SK-N-SH treated with all-trans-retinoic acid at 6 μM for 48 hours (cell line): ENCODE measurements around the gene CHAF1B.
"Not testable (repeated sequence)": the region's sequence is repeated elsewhere in the genome, so short reads cannot be mapped to it uniquely, and the experiment has no call there.

ENCODE experiments used
- ATAC-seq: fragments of 200-7000 bp; cut with Tn5 transposase; 3 replicates; pipeline ENCODE4 v1.9.1; 2020; ENCODE audit warnings: mild to moderate bottlenecking, moderate library complexity
- ARNTL ChIP-seq: fragments of 450-650 bp; formaldehyde crosslinking; IDR thresholded peaks from 2 replicates; pipeline ENCODE4 v1.5.0; 2020; ENCODE audit warnings: low read depth, mild to moderate bottlenecking, moderate library complexity, borderline replicate concordance
- BACH2 ChIP-seq: fragments of 250-450 bp; sonication (Bioruptor Pico); IDR thresholded peaks from 2 replicates; pipeline ENCODE4 v1.9.0; 2021; ENCODE audit warnings: mild to moderate bottlenecking, borderline replicate concordance
- CREB5 ChIP-seq: fragments of 250-450 bp; sonication (Bioruptor Pico); IDR thresholded peaks from 2 replicates; pipeline ENCODE4 v1.5.1; 2020; ENCODE audit warnings: low read depth, mild to moderate bottlenecking, moderate library complexity
- CSDC2 ChIP-seq: fragments of 250-450 bp; sonication (Bioruptor Pico); IDR thresholded peaks from 2 replicates; pipeline ENCODE4 v1.5.0; 2020; ENCODE audit warnings: mild to moderate bottlenecking, moderate library complexity
- CSRNP3 ChIP-seq: fragments of 250-450 bp; sonication (Bioruptor Pico); IDR thresholded peaks from 2 replicates; pipeline ENCODE4 v1.5.1; 2021; ENCODE audit warnings: mild to moderate bottlenecking, moderate library complexity
- ESRRG ChIP-seq: fragments of 250-450 bp; sonication (Bioruptor Pico); IDR thresholded peaks from 2 replicates; pipeline ENCODE4 v1.6.1; 2021; ENCODE audit warnings: mild to moderate bottlenecking
- GLIS3 ChIP-seq: fragments of 250-450 bp; sonication (Bioruptor Pico); IDR thresholded peaks from 2 replicates; pipeline ENCODE4 v1.5.0; 2020; ENCODE audit warnings: mild to moderate bottlenecking, moderate library complexity
- ISL1 ChIP-seq: fragments of 250-450 bp; sonication (Bioruptor Pico); IDR thresholded peaks from 2 replicates; pipeline ENCODE4 v2.1.2; 2022; ENCODE audit warnings: mild to moderate bottlenecking, moderate library complexity
- OSR1 ChIP-seq: fragments of 250-450 bp; sonication (Bioruptor Pico); IDR thresholded peaks from 2 replicates; pipeline ENCODE4 v1.8.0; 2022; ENCODE audit warnings: moderate library complexity, mild to moderate bottlenecking, inconsistent platforms
- PATZ1 ChIP-seq: fragments of 250-450 bp; sonication (Bioruptor Pico); IDR thresholded peaks from 2 replicates; pipeline ENCODE4 v1.8.0; 2020; ENCODE audit warnings: mild to moderate bottlenecking, moderate library complexity, borderline replicate concordance
- POU6F1 ChIP-seq: fragments of 250-450 bp; sonication (Bioruptor Pico); IDR thresholded peaks from 2 replicates; pipeline ENCODE4 v1.8.0; 2021; ENCODE audit warnings: low read depth, mild to moderate bottlenecking, moderate library complexity, borderline replicate concordance
- PPARA ChIP-seq: fragments of 250-450 bp; sonication (Bioruptor Pico); IDR thresholded peaks from 2 replicates; pipeline ENCODE4 v1.5.0; 2020; ENCODE audit warnings: mild to moderate bottlenecking, borderline replicate concordance
- RARB ChIP-seq: fragments of 250-450 bp; sonication (Bioruptor Pico); IDR thresholded peaks from 2 replicates; pipeline ENCODE4 v1.8.0; 2021; ENCODE audit warnings: mild to moderate bottlenecking, moderate library complexity
- TCF4 ChIP-seq: fragments of 250-450 bp; sonication (Bioruptor Pico); IDR thresholded peaks from 2 replicates; pipeline ENCODE4 v1.8.0; 2021; ENCODE audit warnings: mild to moderate bottlenecking, moderate library complexity, borderline replicate concordance
- TOX ChIP-seq: fragments of 250-450 bp; sonication (Bioruptor Pico); IDR thresholded peaks from 2 replicates; pipeline ENCODE4 v1.8.0; 2021; ENCODE audit warnings: mild to moderate bottlenecking, moderate library complexity, borderline replicate concordance
- TSHZ2 ChIP-seq: fragments of 250-450 bp; sonication (Bioruptor Pico); IDR thresholded peaks from 2 replicates; pipeline ENCODE4 v1.5.0; 2020; ENCODE audit warnings: mild to moderate bottlenecking, moderate library complexity
- ZC3H10 ChIP-seq: fragments of 250-450 bp; sonication (Bioruptor Pico); IDR thresholded peaks from 2 replicates; pipeline ENCODE4 v1.5.1; 2021; ENCODE audit warnings: mild to moderate bottlenecking, moderate library complexity
- ZFP3 ChIP-seq: fragments of 250-450 bp; sonication (Bioruptor Pico); IDR thresholded peaks from 2 replicates; pipeline ENCODE4 v1.5.0; 2020; ENCODE audit warnings: mild to moderate bottlenecking, moderate library complexity
- ZFP30 ChIP-seq: fragments of 450-650 bp; formaldehyde crosslinking; IDR thresholded peaks from 2 replicates; pipeline ENCODE4 v1.5.0; 2022; ENCODE audit warnings: mild to moderate bottlenecking, moderate library complexity
- ZNF565 ChIP-seq: fragments of 450-650 bp; formaldehyde crosslinking; conservative IDR thresholded peaks from 2 replicates; pipeline ENCODE4 v1.5.0; 2020; ENCODE audit warnings: low read depth, mild to moderate bottlenecking, moderate library complexity
- ZNF70 ChIP-seq: fragments of 450-650 bp; formaldehyde crosslinking; IDR thresholded peaks from 2 replicates; pipeline ENCODE4 v1.5.0; 2020; ENCODE audit warnings: mild to moderate bottlenecking, moderate library complexity
- ZNF8 ChIP-seq: fragments of 450-650 bp; formaldehyde crosslinking; IDR thresholded peaks from 2 replicates; pipeline ENCODE4 v1.5.0; 2020; ENCODE audit warnings: mild to moderate bottlenecking, moderate library complexity

CHAF1B gene

GRCh38 chr21:36397606-36398005, 12.4 kb downstream of the CHAF1B start:
- ATAC-seq = no peak

GRCh38 chr21:36399736-36400135, 14.5 kb downstream of the CHAF1B start:
- ATAC-seq = not testable (repeated sequence)

More at GRCh38 chr21:36397606-36398005, 12.4 kb downstream of the CHAF1B start:
- TF ChIP-seq CSRNP3 (CRISPR knock-in tag) (no peak), ZNF8 (CRISPR knock-in tag) (no peak), ESRRG (no peak), TCF4 (CRISPR knock-in tag) (no peak), RARB (CRISPR knock-in tag) (no peak), TOX (no peak), CREB5 (CRISPR knock-in tag) (no peak), TSHZ2 (CRISPR knock-in tag) (no peak), OSR1 (CRISPR knock-in tag) (no peak), ZFP30 (CRISPR knock-in tag) (no peak), ZC3H10 (CRISPR knock-in tag) (no peak), PPARA (CRISPR knock-in tag) (no peak), POU6F1 (no peak), ZNF565 (CRISPR knock-in tag) (no peak), GLIS3 (no peak), ISL1 (CRISPR knock-in tag) (no peak), ARNTL (CRISPR knock-in tag) (no peak), CSDC2 (CRISPR knock-in tag) (no peak), ZNF70 (no peak)
- TF ChIP-seq, all 23 proteins: peak for 0

GRCh38 chr21:36400719-36401118, 15.5 kb downstream of the CHAF1B start:
- ATAC-seq = no peak
- TF ChIP-seq ZNF8 (CRISPR knock-in tag) (no peak), ISL1 (CRISPR knock-in tag) (no peak), OSR1 (CRISPR knock-in tag) (no peak), TCF4 (CRISPR knock-in tag) (no peak), RARB (CRISPR knock-in tag) (no peak), TSHZ2 (CRISPR knock-in tag) (no peak), TOX (no peak), PATZ1 (no peak), ARNTL (CRISPR knock-in tag) (no peak), POU6F1 (no peak), ZFP3 (CRISPR knock-in tag) (no peak), PPARA (CRISPR knock-in tag) (no peak), ZNF565 (CRISPR knock-in tag) (no peak), CSRNP3 (CRISPR knock-in tag) (no peak), ZFP30 (CRISPR knock-in tag) (no peak), BACH2 (CRISPR knock-in tag) (no peak), ZNF70 (no peak), GLIS3 (no peak)
